GM23338 (cell line): Measurements from ENCODE around the gene ANAPC4. TPM values are rescaled to one million over a fixed set of nuclear protein-coding genes. Genes with fewer than 3 reads are reported as not detected.

ENCODE experiments used
- ATAC-seq: fragments of 200-7000 bp; cut with Tn5 transposase; 3 replicates; pipeline ENCODE4 v1.9.1; 2020
- DNase-seq: peaks from one replicate; pipeline ENCODE4 v3.0.0-alpha.2; 2015; ENCODE audit warnings: low spot score
- H2AFZ ChIP-seq: fragments of 200-600 bp; sonication (generic); 2 replicates; pipeline ENCODE4 v1.8.0; 2016; ENCODE audit warnings: antibody characterized with exemption, mild to moderate bottlenecking, moderate library complexity
- H3F3A ChIP-seq: fragments of 200-600 bp; sonication (generic); replicated peaks from 2 replicates; pipeline ENCODE4 v1.8.0; 2017; ENCODE audit warnings: antibody characterized with exemption, mixed run types, low read depth
- H3K27ac ChIP-seq: fragments of 200-600 bp; sonication (generic); 2 replicates; pipeline ENCODE4 v1.6.1; 2016; ENCODE audit warnings: low read depth
- H3K27me3 ChIP-seq: fragments of 200-600 bp; sonication (generic); 2 replicates; pipeline ENCODE4 v1.8.0; 2016; ENCODE audit warnings: mild to moderate bottlenecking, mixed run types, moderate library complexity; ENCODE audit not compliant: insufficient read depth
- H3K36me3 ChIP-seq: fragments of 200-600 bp; sonication (generic); 2 replicates; pipeline ENCODE4 v1.8.0; 2016; ENCODE audit warnings: mild to moderate bottlenecking; ENCODE audit not compliant: insufficient read depth
- H3K4me1 ChIP-seq: fragments of 200-600 bp; sonication (generic); 2 replicates; pipeline ENCODE4 v1.8.0; 2016; ENCODE audit warnings: mild to moderate bottlenecking, moderate library complexity; ENCODE audit not compliant: insufficient read depth
- H3K4me2 ChIP-seq: fragments of 200-600 bp; sonication (generic); 2 replicates; pipeline ENCODE4 v1.7.1; 2017; ENCODE audit warnings: mixed run types
- H3K4me3 ChIP-seq: fragments of 200-600 bp; sonication (generic); 2 replicates; pipeline ENCODE4 v1.6.1; 2016; ENCODE audit warnings: mixed run types
- H3K79me2 ChIP-seq: fragments of 200-600 bp; sonication (generic); replicated peaks from 2 replicates; pipeline ENCODE4 v1.8.0; 2017; ENCODE audit warnings: mild to moderate bottlenecking; ENCODE audit not compliant: insufficient read depth
- H3K9me2 ChIP-seq: fragments of 200-600 bp; sonication (generic); 2 replicates; pipeline ENCODE4 v1.8.0; 2017; ENCODE audit not compliant: insufficient read depth
- H4K20me1 ChIP-seq: fragments of 200-600 bp; sonication (generic); replicated peaks from 2 replicates; pipeline ENCODE4 v1.8.0; 2017; ENCODE audit warnings: mild to moderate bottlenecking; ENCODE audit not compliant: insufficient read depth
- H3K27ac Mint-ChIP-seq: 2 replicates; pipeline ENCODE4 v1.8.0; 2020; ENCODE audit warnings: inconsistent platforms, mild to moderate bottlenecking, moderate library complexity, mixed read lengths
- H3K27me3 Mint-ChIP-seq: 3 replicates; pipeline ENCODE4 v1.8.0; 2022; ENCODE audit warnings: low read depth, mild to moderate bottlenecking, moderate library complexity, mixed read lengths, inconsistent platforms; ENCODE audit not compliant: insufficient read depth, poor library complexity
- H3K36me3 Mint-ChIP-seq: 3 replicates; pipeline ENCODE4 v1.8.0; 2021; ENCODE audit warnings: low read depth, mild to moderate bottlenecking, inconsistent platforms, moderate library complexity, mixed read lengths
- H3K4me1 Mint-ChIP-seq: 3 replicates; pipeline ENCODE4 v1.8.0; 2020; ENCODE audit warnings: mild to moderate bottlenecking, inconsistent platforms, mixed read lengths
- H3K4me3 Mint-ChIP-seq: 3 replicates; pipeline ENCODE4 v1.8.0; 2021; ENCODE audit warnings: moderate library complexity, mild to moderate bottlenecking, inconsistent platforms, mixed read lengths
- H3K9me3 Mint-ChIP-seq: 3 replicates; pipeline ENCODE4 v1.8.0; 2020; ENCODE audit warnings: moderate library complexity, mild to moderate bottlenecking, inconsistent platforms, mixed read lengths
- CREB1 ChIP-seq: fragments of 250-450 bp; sonication (Bioruptor Pico); IDR thresholded peaks from 2 replicates; pipeline ENCODE4 v1.5.0; 2020; ENCODE audit warnings: low read depth, mild to moderate bottlenecking, moderate library complexity
- EZH2phosphoT487 ChIP-seq: fragments of 200-600 bp; sonication (generic); IDR thresholded peaks from one replicate; pipeline ENCODE4 v1.8.1; 2018; ENCODE audit warnings: antibody characterized with exemption; ENCODE audit not compliant: unreplicated experiment
- REST ChIP-seq: IDR thresholded peaks from one replicate; pipeline ENCODE4 v1.6.1; 2018; ENCODE audit warnings: antibody characterized with exemption; ENCODE audit not compliant: unreplicated experiment
- STAT1 ChIP-seq: IDR thresholded peaks from one replicate; pipeline ENCODE4 v1.6.1; 2016; ENCODE audit warnings: antibody characterized with exemption; ENCODE audit not compliant: unreplicated experiment
- ZNF331 ChIP-seq: fragments of 250-450 bp; sonication (Bioruptor Pico); IDR thresholded peaks from 2 replicates; pipeline ENCODE4 v1.5.0; 2020; ENCODE audit warnings: low read depth, mild to moderate bottlenecking, moderate library complexity
- ZNF462 ChIP-seq: fragments of 250-450 bp; sonication (Bioruptor Pico); IDR thresholded peaks from 2 replicates; pipeline ENCODE4 v1.5.0; 2020; ENCODE audit warnings: mild to moderate bottlenecking, moderate library complexity
- polyA plus RNA-seq: library from polyadenylated mRNA; unstranded; fragments of >200 nt; fragmentation: Nextera tagmentation; extraction: Ambion mirVana; gene quantifications from 2 replicates; pipeline ENCODE4 v1.2.1, GENCODE V29; 2016
- total RNA-seq: library from RNA; depleted of rRNA; stranded (reverse); fragments of >200 nt; shearing (Covaris generic); gene quantifications from 2 replicates; pipeline ENCODE4 v1.2.3, GENCODE V29; 2014

The ANAPC4 gene
- total and polyA plus RNA-seq, 2 experiments from 2014 or later = 34.3 to 46.2 TPM

GRCh38 chr4:25437926-25438325, 60.9 kb downstream of the ANAPC4 start:
- Histone ChIP-seq H3K36me3 (no peaks in the 10 kb centered on the region), H4K20me1 (no peaks in the 10 kb centered on the region), H3F3A (no peaks in the 10 kb centered on the region), H3K27ac (no peak overlapping the region), H3K9me2 (no peaks in the 10 kb centered on the region), H2AFZ (no peak overlapping the region), H3K4me2 (no peak overlapping the region), H3K4me3 (no peak overlapping the region), H3K27me3 (no peaks in the 10 kb centered on the region), H3K79me2 (no peaks in the 10 kb centered on the region), H3K4me1 (no peaks in the 10 kb centered on the region)
- TF ChIP-seq ZNF462 (CRISPR knock-in tag) (no peak), CREB1 (no peak), ZNF331 (CRISPR knock-in tag) (no peak), EZH2phosphoT487 (no peak), REST (no peak), STAT1 (no peak)
- Mint-ChIP-seq H3K4me1 (peaks cover 6% of the 10 kb centered on the region; the same call in 2 of the 3 replicates), H3K36me3 (no peaks in the 10 kb centered on the region), H3K27me3 (peaks cover 1% of the 10 kb centered on the region), H3K9me3 (peaks cover under 1% of the 10 kb centered on the region; the same call in 1 of the 3 replicates), H3K4me3 (no peak overlapping the region), H3K27ac (no peak overlapping the region)
- ATAC-seq (no peak), DNase-seq (no peak)
